ENCODE results near the gene DENND1A.

Gene DENND1A

DNA sequence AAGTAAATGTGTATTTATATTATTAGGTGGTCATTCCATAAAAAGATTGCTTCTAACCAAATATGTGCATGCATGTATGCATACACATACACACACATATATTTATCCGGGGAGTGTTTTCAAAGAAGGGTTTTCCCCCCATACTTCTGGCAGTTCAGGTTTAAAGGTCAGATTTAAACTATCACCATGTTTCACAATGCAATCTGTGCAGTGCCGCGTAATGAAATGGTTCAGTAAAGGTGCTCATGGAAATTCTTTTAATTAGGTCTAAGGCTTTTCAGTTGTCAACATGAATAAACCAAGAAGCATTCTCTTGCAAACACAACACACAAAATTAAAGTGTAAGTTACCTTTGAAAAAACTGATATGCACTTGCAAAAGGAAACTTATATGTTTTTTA, 362.9 kb downstream of the DENND1A start:
- TF ChIP-seq ZNF274 (IDR thresholded peaks at IDR 0.05; ENCODE audit: low read depth, low read length): no peak
- no peak overlapping the region for H3K4me3 ChIP-seq (ENCODE audit: low read length)

DNA sequence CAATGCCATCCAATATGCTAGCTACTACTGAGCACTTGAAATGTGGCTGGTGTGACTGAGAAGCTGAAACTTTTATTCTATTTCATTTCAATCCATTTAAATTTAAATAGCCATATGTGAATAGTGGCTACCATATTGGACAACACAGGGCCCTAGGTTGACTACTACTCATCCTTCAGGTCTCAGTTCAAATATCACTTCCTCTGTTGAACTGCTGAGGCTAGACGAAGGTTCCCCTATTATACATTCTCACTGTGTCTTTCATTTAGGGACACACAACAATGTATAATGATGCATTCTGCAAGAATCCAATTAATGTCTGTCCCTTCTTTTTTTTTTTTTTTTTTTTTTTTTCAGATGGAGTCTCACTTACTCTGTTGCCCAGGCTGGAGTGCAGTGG, 365.3 kb downstream of the DENND1A start:
- H3K4me3 ChIP-seq (ENCODE audit: low read length): no peak overlapping the region
- TF ChIP-seq ZNF274 (IDR thresholded peaks at IDR 0.05; ENCODE audit: low read depth, low read length): no peak

DNA sequence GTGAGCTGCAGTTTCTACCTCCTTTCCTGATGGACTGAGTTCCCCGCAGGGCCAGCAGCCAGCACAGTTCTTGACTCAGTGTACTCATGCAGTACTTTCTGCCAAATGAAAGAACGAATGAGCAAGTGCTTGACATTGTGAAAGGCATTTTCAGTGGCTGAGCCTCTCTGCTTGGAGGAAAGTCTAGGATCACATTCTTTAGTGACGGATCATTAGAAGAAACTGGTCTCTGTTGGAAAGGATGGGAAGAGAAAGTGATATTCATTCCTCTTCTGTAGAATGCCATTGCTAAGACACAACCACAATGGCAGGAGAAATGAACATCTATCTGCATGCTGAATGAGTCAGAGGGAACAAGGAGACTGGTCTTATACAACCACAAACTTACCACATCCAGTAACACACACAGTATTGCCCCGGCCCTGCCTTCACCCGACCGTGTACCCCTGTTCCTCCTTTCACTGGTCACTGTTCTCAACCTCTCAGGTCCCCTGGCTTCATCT, 367.0 kb downstream of the DENND1A start:
- no peak for TF ChIP-seq ZNF274 (IDR thresholded peaks at IDR 0.05; ENCODE audit: low read depth, low read length)
- no peak overlapping the region for H3K4me3 ChIP-seq (ENCODE audit: low read length)

DNA sequence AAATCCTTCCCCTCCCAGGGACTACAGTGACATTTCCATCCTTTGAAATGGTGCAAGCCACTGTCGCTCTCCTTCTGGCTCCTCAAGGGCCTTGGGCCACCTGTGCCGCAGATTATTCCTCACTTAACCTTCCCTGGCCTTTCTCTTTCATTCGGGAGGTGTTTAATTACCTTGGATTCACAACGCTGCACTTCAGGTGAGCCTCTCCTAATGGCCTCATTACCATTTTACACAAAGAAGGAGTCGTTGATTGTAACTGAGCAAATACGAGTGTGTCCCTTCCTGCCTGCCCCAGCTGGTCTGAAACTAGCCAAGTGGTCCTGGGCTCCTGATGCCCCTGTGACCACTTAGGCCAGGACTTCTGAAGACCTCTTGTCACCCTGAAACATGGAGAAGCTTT, 368.9 kb downstream of the DENND1A start:
- TF ChIP-seq ZNF274 (IDR thresholded peaks at IDR 0.05; ENCODE audit: low read depth, low read length): no peak

DNA sequence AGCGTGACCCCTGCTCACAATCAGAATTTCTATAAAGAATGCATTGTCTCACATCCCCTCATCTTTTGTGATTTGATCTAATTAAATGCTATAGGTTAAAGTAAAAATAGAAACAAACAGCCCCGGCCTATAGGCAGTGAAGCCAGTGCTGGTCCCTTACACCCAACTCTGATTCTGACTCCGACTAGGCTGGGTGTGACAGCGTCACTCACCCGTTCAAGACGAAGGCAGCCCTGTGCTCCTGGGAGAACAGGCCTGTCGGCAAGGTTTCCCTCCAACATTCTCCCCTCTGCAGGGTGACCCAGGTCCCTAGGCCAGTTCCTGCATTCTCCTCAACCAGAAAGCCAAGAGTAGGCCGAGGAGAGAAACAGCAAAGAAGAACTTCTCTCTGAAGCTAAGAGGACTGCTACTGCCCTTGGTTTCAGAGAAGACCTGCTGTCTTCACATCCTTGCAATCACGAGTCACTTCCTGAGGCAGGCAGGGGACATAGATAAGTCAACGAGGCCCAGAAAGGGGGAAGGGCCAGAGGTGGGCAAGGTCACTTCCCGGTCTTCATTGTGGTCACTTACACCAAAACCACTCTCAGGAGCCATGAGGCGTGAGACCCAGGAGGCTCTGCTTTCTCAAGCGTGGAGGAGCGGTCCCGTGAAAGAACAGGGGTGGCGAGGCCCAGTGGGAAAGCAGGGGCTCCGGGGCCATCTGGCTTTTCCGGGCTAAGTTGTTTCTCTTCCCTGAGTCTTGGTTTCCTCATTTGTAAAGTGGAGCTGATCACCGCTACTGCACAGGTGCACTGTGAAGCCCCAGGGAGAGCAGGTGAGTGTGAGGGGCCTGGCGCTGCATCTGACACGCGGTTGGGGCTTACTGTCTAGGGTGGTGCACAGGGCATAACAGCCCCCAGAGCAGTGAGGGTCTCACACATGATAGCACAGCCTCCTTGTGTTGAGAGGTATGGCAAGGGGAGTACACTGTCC, 373.2 kb downstream of the DENND1A start:
- no peak for TF ChIP-seq ZNF274 (IDR thresholded peaks at IDR 0.05; ENCODE audit: low read depth, low read length)
- H3K4me3 ChIP-seq (ENCODE audit: low read length): no peak overlapping the region

More for the DNA sequence above, 368.9 kb downstream of the DENND1A start:
- no peak overlapping the region for H3K4me3 ChIP-seq (ENCODE audit: low read length)

DNA sequence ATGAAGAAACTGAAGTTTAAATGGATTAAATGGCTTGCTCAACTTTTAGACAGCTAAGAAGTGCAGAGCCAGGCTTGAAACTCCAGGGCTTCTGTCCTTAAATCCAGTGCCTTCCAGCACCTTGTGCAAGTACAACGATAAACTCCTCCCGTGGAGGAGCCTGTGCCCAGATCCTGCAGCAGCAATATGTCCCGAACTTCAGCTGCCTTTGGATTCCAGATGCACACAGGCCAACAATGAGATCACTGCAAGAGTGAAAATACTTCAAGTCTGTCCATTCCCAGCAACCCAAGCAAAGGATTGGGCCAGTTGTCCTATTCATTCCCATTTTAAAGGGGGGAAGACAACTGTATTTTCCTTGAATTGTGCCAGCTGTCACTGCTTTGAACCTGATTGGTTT, 374.3 kb downstream of the DENND1A start:
- no peak overlapping the region for H3K4me3 ChIP-seq (ENCODE audit: low read length)
- TF ChIP-seq ZNF274 (IDR thresholded peaks at IDR 0.05; ENCODE audit: low read depth, low read length): no peak

DNA sequence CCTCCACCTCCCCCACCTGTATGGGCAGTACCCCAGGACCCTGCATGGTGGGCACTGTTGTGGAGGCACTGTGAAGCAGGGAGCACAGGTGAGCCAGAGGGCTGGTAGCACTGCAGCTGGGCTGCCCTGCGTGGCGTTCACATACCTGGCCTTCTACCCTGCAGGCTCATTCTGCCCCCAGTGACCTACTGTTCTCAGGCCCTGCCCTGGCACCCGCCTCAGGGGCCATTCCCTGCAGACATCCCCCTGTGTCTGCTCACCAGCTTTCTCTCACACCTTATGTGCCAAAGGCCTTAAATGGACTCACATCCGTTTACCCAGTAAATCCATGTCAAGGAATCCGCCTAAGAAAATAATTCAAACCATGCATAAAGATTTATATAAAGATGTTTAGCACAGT, 377.4 kb downstream of the DENND1A start:
- H3K4me3 ChIP-seq (ENCODE audit: low read length): no peak overlapping the region
- TF ChIP-seq ZNF274 (IDR thresholded peaks at IDR 0.05; ENCODE audit: low read depth, low read length): no peak

DNA sequence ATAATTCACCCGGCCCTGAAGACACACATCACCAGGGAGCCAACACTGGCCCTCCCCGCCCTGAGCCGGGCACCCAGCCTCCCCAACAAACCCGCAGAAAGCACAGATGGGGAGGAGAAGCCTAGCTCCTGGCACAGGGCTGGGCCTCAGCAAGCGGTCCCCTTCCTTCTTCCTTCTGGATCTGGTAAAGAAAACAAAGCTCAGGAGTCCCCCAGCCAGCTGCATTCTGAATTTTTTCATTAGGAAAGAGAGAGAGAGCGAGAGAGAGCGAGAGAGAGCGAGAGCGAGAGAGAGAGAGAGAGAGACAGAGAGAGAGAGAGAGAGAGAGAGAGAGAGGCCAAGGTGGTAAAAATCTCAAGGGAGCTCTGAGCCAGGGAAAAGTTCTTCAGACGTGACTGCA, 378.2 kb downstream of the DENND1A start:
- no peak for TF ChIP-seq ZNF274 (IDR thresholded peaks at IDR 0.05; ENCODE audit: low read depth, low read length)
- H3K4me3 ChIP-seq (ENCODE audit: low read length): no peak overlapping the region

DNA sequence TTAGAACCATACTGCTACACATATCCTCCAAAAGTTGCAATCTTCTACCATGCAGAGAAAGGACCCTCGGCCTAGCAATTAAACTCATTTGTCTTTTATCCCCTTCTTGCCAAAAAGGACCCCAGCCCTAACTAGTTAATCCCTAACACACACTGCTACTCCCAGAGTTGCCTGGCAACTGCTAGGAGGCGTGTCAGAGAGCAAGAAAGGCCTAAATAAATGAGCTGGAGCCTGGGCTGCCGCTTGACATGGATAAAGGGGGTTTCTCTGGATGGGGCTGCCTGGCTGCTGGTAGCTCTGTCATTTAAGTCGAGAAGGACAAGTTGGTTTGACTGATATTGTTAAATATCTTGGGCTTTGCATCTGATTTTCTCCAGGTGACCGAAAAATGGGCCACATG, 379.1 kb downstream of the DENND1A start:
- no peak overlapping the region for H3K4me3 ChIP-seq (ENCODE audit: low read length)
- TF ChIP-seq ZNF274 (IDR thresholded peaks at IDR 0.05; ENCODE audit: low read depth, low read length): no peak

DNA sequence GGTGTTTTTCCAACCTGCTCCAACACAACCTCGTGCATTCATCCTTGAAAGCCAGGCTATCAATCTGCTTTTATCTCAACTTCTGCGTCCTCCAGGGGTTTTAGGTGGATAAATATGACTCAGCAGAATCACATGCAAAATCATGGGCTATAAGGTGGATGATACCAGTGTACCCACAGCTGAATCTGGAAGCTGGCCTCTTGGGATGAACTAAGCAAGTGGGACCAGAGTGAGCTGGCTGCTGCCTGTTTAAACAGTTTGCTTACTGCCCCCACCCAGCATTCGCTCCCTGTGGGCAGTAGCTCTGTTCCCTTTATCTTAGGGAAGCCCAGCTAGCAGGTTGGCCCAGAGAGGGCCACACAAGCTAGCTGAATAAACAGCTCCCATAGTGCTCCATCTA, 379.9 kb downstream of the DENND1A start:
- H3K4me3 ChIP-seq (ENCODE audit: low read length): no peak overlapping the region
- TF ChIP-seq ZNF274 (IDR thresholded peaks at IDR 0.05; ENCODE audit: low read depth, low read length): no peak

DNA sequence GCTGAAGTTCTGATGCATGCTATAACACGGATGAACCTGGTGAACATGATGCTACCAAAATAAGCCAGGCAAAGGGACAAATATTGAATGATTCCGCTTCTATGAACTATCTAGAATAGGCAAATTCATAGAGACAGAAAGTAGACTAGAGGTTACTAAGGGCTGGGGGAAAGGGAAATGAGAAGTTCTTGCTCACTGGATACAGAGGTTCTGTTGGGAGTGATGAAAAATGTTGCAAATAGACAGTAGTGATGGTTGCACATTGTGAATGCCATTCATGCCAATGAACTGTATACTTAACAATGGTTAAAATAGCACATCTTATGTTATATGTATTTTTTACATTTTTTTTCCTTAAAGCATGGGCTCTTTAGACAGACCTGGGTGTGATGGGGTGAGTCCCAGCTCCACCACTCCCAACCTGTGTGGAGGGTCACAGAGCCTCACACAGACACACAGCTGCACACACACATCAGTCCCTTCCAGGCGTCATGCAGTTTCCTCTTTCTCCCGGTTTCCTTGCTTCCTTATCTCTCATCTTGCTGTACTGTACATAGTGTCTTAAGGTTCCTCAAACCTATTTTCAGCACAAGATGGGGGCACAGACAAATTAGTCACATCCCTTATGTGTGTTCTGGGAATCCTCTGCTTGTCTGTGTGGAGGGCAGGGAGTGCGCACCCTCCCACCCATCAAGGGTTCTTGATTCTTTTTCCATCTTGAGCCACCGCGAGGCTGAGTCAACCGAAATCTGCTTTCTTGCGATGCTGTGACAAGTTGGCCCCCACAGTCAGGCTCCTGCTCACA, 381.0 kb downstream of the DENND1A start:
- H3K4me3 ChIP-seq (ENCODE audit: low read length): no peak overlapping the region
- no peak for TF ChIP-seq ZNF274 (IDR thresholded peaks at IDR 0.05; ENCODE audit: low read depth, low read length)

DNA sequence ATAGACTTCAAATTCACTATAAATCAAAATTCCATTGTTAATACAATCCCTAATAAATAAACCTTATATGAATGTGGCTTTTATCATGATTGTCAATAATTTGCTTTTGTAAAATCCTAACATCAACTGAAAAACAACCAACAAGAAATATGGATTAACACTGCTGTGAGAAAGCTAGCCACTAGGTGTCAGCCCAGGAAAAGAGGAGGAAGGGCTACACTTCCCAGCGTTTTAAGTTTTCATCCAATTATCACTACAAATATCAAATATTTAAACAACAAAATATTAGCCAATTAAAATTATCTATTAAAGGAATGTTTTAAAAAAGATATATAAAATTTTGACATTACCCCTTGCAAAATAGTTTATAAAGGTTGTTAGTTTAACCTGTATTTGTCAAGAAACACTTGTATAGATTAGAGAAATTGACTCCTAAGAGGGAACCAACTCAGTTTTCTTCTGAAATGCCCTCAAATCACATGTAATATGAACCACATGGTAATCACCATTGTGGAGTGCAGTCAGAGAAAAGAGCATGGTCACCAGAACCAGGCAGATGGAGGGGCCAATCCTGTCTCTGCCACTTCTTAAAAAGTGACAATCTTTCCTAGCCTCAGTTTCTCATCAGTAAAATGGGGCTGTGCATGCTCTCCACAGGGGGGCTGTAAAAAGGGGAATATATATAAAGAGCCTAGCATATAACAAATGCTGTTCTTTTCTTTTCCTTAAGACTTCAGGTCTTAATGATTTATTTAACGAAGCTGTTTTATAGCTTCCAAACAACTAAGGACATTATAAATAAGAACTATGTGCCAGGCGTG, 385.7 kb downstream of the DENND1A start:
- H3K4me3 ChIP-seq (ENCODE audit: low read length): no peak overlapping the region
- no peak for TF ChIP-seq ZNF274 (IDR thresholded peaks at IDR 0.05; ENCODE audit: low read depth, low read length)

DNA sequence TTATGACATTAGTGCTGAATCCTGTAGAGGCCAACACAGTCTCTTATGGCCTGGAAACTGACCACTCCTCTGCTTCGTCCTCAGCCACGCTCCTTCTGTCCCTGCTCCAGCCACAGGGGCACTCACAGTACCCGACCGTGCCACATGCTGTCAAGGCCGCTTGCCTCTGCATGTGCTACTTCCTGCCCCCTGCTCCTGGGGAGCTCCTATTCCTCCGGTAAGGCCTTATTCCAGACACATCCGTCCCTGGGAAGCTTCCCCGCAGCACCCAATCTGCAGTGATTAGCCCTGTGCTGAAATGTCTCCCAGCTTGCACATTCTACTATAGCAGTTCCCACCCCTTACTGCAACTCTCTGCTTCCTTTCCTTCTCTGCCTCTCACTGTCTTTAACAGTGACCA, 386.4 kb downstream of the DENND1A start:
- no peak for TF ChIP-seq ZNF274 (IDR thresholded peaks at IDR 0.05; ENCODE audit: low read depth, low read length)
- no peak overlapping the region for H3K4me3 ChIP-seq (ENCODE audit: low read length)
